ENCODE measurements around the gene RPS6KA1. TPM values are rescaled to one million over a fixed set of nuclear protein-coding genes. Genes with fewer than 3 reads are reported as not detected.

RPS6KA1 gene
- total RNA-seq, 1 experiment from 2014 or later: 65.5 TPM

- no peak for TF ChIP-seq ESRRA (CRISPR knock-in tag; IDR thresholded peaks at IDR 0.05; ENCODE audit: borderline replicate concordance)
- TF ChIP-seq TCF7 (CRISPR knock-in tag; IDR thresholded peaks at IDR 0.05; ENCODE audit: low read depth): no peak
- no peak for TF ChIP-seq TP53 (CRISPR knock-in tag; IDR thresholded peaks at IDR 0.05)
- TF ChIP-seq SP1 (CRISPR knock-in tag; conservative IDR thresholded peaks at IDR 0.05): no peak
Measured at GRCh38 chr1:26598890-26599289, 69.3 kb downstream of the RPS6KA1 start (continued).

GRCh38 chr1:26602378-26602959 lies 72.9 kb downstream of the RPS6KA1 start:
- DNase-seq (ENCODE audit: low spot score) (no peak), ATAC-seq (no peak)
- ChIA-PET POLR2A (interaction anchor here (0.7 kb wide), 1 partner anchor 174 kb away, joined by 4 read pairs; no protein-coding TSS in a partner anchor), CTCF (interaction anchor here (0.5 to 4.8 kb wide), 42 partner anchors 8 to 1751 kb away, joined by 3 to 110 read pairs (median 4); partner anchors contain the start of genes GPN2, PIGV and ZDHHC18)
- H3K9me3 Mint-ChIP-seq: no peaks in the 10 kb centered on the region
- peaks cover 23% of the 10 kb centered on the region for H3K4me1 Mint-ChIP-seq
- no peaks in the 10 kb centered on the region for H3K36me3 Mint-ChIP-seq
- TF ChIP-seq CTCF (IDR thresholded peaks at IDR 0.05): peak; percentile 61; the same call in 1 of the 2 replicates
- TF ChIP-seq ETV6 (CRISPR knock-in tag; IDR thresholded peaks at IDR 0.05): no peak
- TF ChIP-seq SMAD3 (CRISPR knock-in tag; IDR thresholded peaks at IDR 0.05; ENCODE audit: borderline replicate concordance): no peak
- no peak overlapping the region for H3K27ac Mint-ChIP-seq
- no peak overlapping the region for H3K4me3 Mint-ChIP-seq
- no peaks in the 10 kb centered on the region; the same call in 1 of the 2 replicates for H3K27me3 Mint-ChIP-seq (ENCODE audit: low read depth)

GRCh38 chr1:26603856-26604255 lies 74.3 kb downstream of the RPS6KA1 start:
- CTCF ChIA-PET: interaction anchor here (0.6 to 4.5 kb wide), 10 partner anchors 20 to 206 kb away, joined by 3 to 110 read pairs (median 4); partner anchors contain the start of gene PIGV
- Mint-ChIP-seq H3K27ac (no peak overlapping the region), H3K9me3 (no peaks in the 10 kb centered on the region), H3K27me3 (ENCODE audit: low read depth) (no peaks in the 10 kb centered on the region; the same call in 1 of the 2 replicates), H3K36me3 (no peaks in the 10 kb centered on the region), H3K4me1 (peaks cover 21% of the 10 kb centered on the region), H3K4me3 (no peak overlapping the region)
- POLR2A ChIA-PET: interaction anchor here (0.8 kb wide), 1 partner anchor 181 kb away, joined by 4 read pairs; no protein-coding TSS in a partner anchor
- no peak for TF ChIP-seq PRDM15 (CRISPR knock-in tag; IDR thresholded peaks at IDR 0.05)
- no peak for TF ChIP-seq ZNF423 (CRISPR knock-in tag; IDR thresholded peaks at IDR 0.05)
- no peak for TF ChIP-seq USF1 (CRISPR knock-in tag; IDR thresholded peaks at IDR 0.05)
- TF ChIP-seq FOXP4 (CRISPR knock-in tag; IDR thresholded peaks at IDR 0.05): no peak
- no peak for TF ChIP-seq GABPB1 (CRISPR knock-in tag; IDR thresholded peaks at IDR 0.05)
- TF ChIP-seq MAX (CRISPR knock-in tag; IDR thresholded peaks at IDR 0.05): no peak
- no peak for TF ChIP-seq SP1 (CRISPR knock-in tag; conservative IDR thresholded peaks at IDR 0.05)
- TF ChIP-seq SOX15 (CRISPR knock-in tag; IDR thresholded peaks at IDR 0.05): no peak
- TF ChIP-seq FOXP1 (CRISPR knock-in tag; IDR thresholded peaks at IDR 0.05; ENCODE audit: borderline replicate concordance): no peak
- TF ChIP-seq JUN (CRISPR knock-in tag; IDR thresholded peaks at IDR 0.05): no peak
- no peak for TF ChIP-seq NFE2L1 (CRISPR knock-in tag; IDR thresholded peaks at IDR 0.05)
- DNase-seq (ENCODE audit: low spot score) (no peak), ATAC-seq (no peak)

Measured in WTC11 (cell line).